ENCODE data around the gene ZNF799. TPM values are rescaled to one million over a fixed set of nuclear protein-coding genes. Genes with fewer than 3 reads are reported as not detected.

ZNF799 gene
- total RNA-seq = 6.0 TPM

DNA sequence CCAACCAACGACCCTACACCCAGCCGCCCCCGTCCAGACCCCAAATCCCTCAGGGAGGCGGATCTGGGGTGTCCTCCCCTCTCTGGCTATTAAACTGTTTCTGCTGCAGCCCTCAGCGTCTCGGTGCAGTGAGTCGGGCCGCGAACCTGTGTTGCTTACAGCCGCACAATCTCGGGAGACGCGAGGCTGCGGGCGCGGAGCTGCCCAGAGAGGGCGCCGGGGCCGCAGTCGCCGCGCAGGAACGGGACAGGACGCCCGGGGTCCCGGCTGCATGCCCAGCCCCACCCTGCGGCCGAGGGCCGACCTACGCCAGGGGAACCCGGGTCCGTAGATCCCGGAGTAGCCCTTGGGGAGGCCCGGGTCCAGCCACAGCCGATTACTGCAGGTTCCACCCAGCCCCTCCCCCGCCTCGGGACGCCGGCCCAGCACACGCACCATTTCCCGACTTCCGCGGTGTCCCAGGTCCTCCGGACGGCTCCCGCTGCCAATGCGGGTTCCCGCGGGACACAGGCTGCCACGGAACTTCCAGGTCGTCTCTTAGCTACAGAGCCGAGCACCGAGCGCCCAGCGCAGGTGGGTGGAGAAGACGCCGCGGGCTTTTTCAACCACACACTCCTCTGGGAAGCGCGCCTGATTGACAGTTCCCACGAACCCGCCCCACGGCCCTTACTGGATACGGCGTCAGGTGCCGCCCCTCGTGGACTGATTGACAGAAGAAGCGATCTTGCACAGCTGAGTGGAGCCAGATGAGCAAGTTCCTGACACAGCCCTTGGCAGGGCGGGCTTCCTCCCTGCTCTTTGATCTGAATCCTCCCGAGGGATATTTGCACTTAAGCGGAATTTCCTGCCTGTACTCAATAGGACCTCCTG, at the start of gene ZNF799:
ZNF799 (minus strand) TSS at position 639 of the 870 bp plus-strand sequence; CDS start at position 438, 201 bp downstream.

DNA sequence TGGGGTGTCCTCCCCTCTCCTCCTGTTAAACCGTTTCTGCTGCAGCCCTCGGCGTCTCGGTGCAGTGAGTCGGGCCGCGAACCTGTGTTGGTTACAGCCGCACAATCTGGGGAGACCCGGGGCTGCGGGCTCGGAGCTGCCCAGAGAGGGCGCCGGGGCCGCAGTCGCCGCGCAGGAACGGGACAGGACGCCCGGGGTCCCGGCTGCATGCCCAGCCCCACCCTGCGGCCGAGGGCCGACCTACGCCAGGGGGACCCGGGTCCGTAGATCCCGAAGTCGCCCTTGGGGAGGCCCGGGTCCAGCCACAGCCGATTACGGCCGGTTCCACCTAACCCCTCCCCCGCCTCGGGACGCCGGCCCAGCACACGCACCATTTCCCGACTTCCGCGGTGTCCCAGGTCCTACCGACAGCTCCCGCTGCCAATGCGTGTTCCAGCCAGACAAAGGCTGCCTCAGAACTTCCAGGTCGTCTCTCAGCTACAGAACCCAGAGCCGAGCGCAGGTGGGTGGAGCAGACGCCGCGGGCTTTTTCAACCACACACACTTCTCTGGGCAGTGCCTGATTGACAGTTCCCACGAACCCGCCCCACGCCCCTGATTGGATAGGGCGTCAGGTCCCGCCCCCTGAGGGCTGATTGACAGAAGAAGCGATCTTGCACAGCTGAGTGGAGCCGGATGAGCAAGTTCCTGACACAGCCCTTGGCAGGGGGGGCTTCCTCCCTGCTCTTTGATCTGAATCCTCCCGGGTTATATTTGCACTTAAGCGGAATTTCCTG, 39.7 kb upstream of the ZNF799 start, which contains the start of gene ZNF443:
ZNF443 (minus strand) TSS at position 481 of the 776 bp plus-strand sequence; CDS start at position 374, 107 bp downstream.

DNA sequence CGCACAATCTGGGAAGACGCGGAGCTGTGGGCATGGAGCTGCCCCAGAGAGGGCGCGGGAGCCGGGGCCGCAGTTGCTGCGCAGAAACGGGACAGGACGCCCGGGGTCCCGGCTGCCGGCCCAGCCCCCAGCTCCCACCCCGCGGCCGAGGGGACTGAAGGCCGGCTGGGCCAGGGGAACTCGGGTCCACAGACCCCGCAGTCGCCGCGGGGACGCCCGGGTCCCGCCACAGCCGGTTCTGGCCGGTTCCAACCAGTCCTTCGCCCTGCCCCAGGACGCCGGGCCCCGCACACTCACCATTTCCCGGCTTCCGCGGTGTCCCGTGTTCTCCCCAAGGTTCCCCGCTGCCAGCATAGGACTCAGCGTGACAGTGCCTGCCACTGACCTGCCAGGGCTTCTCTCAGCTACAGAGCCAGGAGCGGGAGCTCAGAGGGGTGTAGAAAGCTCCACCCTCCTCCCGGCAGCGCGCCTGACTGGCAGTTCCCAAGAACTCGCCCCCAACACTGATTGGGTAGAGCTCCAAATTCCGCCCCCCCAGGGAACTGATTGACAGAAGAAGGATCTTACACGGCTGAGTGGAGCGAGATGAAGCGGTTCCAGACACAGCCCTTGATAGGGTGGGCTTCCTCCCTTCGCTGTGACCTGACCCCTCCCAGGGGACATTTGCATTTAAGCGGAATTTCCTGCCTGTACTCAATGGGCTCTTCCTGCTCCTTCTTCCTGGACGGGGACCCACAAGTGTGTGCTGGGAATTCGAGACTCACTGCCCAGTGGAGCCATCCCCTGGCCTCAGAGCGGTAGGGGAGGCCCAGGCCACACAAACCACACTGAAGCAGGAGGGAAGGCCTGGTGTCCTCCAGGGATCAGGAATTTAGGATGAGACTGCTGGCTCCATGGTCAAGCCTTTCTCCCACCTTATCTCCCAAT, 35.6 kb downstream of the ZNF799 start, which contains the start of gene ZNF442:
ZNF442 (minus strand) TSS at position 448 of the 927 bp plus-strand sequence. CDS start 2,052 bp downstream, outside the sequence.

Small RNAs within 50 kb of the gene (small RNA-seq; reads per million reads assigned to genes)
- gene RPS29P23 (ENCODE audit: low replicate concordance) = not detected

Other genes with a start within 250 kb of the ZNF799 start
- gene ZNF625, start 244.5 kb downstream of the ZNF799 start, total RNA-seq = 22.8 TPM
- 17.4 TPM for gene ZNF136, start 238.2 kb downstream of the ZNF799 start, total RNA-seq
- gene ZNF44, start 106.4 kb downstream of the ZNF799 start, total RNA-seq = 27.0 TPM
- gene ZNF563, start 67.6 kb downstream of the ZNF799 start, total RNA-seq = 5.3 TPM
- gene ZNF442, start 35.6 kb downstream of the ZNF799 start, total RNA-seq = 8.1 TPM
- 8.6 TPM for gene ZNF443, start 39.8 kb upstream of the ZNF799 start, total RNA-seq
- gene ZNF709, start 83.5 kb upstream of the ZNF799 start, total RNA-seq = 13.7 TPM
- 24.9 TPM for gene ZNF564, start 150.2 kb upstream of the ZNF799 start, total RNA-seq
- gene ZNF490, start 209.5 kb upstream of the ZNF799 start, total RNA-seq = 11.2 TPM
- 21.5 TPM for gene ZNF791, start 209.6 kb upstream of the ZNF799 start, total RNA-seq

Data from metanephros (tissue), 2 donors.